HG03575 (cell line): ENCODE measurements around the gene ERBB2.

Experiments used
- ATAC-seq: cut with Tn5 transposase; IDR thresholded peaks from one replicate; pipeline ENCODE4 v1.9.1; 2021; ENCODE audit not compliant: unreplicated experiment, insufficient number of reproducible peaks, low FRiP score; ENCODE audit errors: extremely low read depth

Gene ERBB2

DNA sequence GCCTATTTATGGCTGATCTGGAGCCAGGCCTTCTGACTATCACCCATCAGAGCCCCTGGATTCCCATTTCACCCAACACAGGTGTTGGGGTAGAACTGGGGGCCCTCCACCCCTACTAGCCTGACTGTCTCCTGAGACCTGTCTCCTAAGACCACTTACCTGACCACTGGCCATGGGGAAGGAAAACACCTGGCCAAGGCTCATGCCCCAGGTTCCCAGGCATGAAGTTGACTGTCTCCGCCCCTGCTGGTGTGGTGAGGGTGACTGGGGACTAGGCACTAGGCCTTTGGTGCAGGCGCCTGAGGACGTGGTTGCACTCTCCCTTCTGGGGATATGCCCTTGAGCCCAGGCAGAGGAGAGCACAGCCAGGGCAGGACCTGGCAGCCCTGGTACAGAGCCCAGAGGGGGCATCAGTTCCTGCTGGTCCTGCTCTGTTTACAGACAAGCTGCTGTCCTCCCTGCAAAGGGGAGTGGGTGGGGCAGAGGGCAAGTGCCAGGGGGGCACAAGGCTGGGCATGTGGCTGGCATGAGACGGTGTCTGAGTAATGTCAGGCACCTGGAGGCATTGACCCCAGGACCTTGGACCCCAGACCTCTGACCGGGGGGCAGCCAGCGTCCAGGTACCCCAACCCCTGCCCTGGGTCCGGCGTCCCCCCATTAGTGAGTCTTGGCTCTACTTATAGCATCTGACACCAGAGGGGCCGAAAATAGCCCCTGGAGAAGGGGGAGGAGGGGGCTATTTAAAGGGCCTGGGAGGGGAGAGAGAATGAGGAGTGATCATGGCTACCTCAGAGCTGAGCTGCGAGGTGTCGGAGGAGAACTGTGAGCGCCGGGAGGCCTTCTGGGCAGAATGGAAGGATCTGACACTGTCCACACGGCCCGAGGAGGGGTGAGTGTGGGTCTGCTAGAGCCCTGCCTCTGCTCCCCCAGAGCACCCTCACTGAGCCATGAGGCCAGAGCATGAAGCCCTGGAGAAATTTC, 35.0 kb upstream of the ERBB2 start, which contains the start of gene TCAP:
TCAP (plus strand) TSS at position 769 of the 981 bp plus-strand sequence; CDS start at position 780, 11 bp downstream.
- ATAC-seq, result no peak

DNA sequence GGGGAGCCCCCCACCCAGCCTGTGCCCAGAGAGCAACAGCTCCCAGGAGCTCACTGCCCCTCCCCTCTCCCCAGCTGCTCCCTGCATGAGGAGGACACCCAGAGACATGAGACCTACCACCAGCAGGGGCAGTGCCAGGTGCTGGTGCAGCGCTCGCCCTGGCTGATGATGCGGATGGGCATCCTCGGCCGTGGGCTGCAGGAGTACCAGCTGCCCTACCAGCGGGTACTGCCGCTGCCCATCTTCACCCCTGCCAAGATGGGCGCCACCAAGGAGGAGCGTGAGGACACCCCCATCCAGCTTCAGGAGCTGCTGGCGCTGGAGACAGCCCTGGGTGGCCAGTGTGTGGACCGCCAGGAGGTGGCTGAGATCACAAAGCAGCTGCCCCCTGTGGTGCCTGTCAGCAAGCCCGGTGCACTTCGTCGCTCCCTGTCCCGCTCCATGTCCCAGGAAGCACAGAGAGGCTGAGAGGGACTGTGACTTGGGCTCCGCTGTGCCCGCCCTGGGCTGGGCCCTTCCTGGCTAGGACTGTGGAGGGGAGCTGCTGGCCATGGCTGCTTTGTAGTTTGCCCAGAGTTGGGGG, 34.1 kb upstream of the ERBB2 start:
- ATAC-seq, result no peak

DNA sequence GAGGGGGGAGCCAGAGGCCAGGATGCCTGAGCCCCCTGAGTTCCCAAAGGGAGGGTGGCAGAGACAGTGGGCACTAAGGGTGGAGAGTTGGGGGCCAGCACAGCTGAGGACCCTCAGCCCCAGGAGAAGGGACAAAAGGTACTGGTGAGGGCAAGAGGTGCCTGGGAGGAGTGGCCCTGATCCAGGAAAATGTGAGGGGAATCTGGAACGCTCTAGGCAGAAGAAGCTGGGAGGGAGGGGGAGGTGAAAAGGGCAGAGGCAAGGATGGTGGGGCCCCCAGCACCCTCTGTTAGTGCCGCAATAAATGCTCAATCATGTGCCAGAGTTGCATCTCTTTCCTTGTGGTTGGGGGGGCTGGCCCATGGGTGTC, 33.6 kb upstream of the ERBB2 start:
- ATAC-seq, result no peak

DNA sequence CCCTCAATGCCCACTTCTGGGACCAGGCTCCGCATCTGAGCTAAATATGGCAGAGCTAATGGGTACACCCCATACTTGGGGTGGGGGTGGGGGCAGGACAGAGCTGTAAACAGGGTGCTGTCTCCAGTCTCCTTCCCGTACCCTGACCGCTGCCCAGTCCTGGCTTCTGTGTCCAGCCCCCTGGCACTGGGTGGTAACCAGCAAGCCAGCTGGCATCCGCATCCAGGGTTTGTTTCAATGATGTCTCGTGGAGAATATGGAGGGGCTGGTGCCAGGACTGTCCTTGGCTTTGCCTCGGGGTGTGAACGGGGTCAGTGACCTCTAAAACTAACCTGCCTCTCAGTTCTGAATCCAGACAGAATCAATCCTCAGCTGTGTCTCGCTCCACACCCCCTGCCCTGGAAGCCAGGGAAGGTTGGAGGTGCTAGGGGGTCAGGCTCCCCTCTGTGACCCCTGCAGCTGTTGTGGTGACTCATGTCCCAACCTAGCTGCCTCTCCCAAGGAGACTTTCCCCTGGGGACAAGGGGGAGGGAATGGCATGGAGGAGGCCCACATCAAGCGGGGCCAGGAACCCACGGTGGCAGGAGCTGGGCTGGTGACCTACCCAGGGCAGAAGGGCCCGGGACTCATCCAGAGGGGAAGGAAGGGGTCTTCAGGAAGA, 33.1 kb upstream of the ERBB2 start:
- ATAC-seq, result no peak

DNA sequence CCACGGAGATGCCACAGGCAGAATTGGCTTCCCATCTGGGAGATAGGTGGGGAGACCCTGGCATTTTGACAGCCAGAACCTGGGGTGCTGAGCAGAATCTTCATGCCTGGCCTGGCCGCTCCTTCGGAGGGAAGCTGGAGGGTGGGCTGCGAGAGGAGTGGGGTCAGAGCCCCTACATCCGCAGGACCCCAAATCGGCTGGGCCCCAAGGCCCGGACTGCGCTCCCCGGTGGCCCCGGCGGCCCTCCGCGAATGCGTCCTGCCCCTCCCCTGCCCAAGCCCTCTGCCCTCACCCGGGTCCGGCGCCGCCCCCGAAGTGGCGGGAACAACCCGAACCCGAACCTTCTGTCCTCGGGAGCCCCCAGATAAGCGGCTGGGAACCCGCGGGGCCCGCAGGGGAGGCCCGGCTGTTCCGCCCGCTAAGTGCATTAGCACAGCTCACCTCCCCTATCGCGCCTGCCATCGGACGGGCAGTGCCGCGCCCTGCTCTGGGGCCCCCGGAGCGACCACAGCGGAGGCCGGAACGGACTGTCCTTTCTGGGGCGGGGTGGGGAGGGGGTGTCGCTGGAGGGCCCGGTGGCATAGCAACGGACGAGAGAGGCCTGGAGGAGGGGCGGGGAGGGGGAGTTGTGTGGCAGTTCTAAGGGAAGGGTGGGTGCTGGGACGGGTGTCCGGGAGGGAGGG, 32.5 kb upstream of the ERBB2 start:
- no peak for ATAC-seq

DNA sequence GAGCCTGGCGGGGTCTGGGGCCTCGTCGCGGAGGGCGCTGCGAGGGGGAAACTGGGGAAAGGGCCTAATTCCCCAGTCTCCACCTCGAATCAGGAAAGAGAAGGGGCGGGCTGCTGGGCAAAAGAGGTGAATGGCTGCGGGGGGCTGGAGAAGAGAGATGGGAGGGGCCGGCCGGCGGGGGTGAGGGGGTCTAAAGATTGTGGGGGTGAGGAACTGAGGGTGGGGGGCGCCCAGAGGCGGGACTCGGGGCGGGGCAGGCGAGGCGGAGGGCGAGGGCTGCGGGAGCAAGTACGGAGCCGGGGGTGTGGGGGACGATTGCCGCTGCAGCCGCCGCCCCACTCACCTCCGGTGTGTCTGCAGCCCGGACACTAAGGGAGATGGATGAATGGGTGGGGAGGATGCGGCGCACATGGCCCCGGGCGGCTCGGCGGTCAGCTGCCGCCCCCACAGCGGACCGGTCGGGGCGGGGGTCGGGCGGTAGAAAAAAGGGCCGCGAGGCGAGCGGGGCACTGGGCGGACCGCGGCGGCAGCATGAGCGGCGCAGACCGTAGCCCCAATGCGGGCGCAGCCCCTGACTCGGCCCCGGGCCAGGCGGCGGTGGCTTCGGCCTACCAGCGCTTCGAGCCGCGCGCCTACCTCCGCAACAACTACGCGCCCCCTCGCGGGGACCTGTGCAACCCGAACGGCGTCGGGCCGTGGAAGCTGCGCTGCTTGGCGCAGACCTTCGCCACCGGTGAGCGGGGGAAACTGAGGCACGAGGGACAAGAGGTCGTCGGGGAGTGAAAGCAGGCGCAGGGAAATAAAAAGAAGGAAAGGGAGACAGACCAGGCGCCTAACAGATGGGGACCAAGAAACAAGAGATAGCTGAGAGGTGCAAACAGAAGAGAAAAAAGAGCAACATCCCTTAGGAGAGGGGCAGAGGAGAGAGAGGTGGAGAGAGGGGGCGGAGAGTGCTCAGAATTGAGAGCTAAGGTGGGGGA, 31.6 kb upstream of the ERBB2 start, which contains the start of gene PNMT:
PNMT (plus strand) TSS at position 509 of the 980 bp plus-strand sequence; CDS start at position 532, 23 bp downstream.
- no peak for ATAC-seq

DNA sequence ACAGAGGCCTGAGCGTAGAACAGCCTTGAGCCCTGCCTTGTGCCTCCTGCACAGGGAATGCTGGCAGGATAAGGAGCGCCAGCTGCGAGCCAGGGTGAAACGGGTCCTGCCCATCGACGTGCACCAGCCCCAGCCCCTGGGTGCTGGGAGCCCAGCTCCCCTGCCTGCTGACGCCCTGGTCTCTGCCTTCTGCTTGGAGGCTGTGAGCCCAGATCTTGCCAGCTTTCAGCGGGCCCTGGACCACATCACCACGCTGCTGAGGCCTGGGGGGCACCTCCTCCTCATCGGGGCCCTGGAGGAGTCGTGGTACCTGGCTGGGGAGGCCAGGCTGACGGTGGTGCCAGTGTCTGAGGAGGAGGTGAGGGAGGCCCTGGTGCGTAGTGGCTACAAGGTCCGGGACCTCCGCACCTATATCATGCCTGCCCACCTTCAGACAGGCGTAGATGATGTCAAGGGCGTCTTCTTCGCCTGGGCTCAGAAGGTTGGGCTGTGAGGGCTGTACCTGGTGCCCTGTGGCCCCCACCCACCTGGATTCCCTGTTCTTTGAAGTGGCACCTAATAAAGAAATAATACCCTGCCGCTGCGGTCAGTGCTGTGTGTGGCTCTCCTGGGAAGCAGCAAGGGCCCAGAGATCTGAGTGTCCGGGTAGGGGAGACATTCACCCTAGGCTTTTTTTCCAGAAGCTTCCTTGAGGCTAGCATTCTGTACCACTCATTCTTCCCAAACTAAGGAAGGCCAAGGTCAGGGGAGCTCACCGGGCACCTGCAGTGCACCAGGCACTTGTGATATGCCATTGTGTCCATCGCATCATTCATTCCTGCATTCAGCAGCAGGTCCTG, 29.7 kb upstream of the ERBB2 start:
- no peak for ATAC-seq

DNA sequence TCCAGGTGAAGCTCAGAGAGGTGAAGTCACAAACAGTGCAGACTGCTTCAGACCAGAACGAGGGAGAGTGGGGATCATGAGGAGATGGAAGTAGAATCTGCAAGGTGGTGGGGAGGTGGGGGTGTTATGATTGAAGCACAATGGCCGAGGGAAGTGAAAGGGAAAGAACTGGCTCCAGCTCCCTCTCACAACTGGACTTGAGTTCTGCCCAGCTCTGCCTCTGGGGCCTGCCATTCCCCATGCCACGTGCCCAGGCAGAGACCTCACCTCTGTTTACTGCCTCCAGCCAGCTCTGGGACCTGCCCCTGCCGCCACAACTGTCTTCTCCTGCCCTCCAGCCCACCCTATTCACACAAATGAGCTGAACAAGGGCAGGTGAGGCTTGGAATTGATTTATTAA, 29.1 kb upstream of the ERBB2 start:
- no peak for ATAC-seq

DNA sequence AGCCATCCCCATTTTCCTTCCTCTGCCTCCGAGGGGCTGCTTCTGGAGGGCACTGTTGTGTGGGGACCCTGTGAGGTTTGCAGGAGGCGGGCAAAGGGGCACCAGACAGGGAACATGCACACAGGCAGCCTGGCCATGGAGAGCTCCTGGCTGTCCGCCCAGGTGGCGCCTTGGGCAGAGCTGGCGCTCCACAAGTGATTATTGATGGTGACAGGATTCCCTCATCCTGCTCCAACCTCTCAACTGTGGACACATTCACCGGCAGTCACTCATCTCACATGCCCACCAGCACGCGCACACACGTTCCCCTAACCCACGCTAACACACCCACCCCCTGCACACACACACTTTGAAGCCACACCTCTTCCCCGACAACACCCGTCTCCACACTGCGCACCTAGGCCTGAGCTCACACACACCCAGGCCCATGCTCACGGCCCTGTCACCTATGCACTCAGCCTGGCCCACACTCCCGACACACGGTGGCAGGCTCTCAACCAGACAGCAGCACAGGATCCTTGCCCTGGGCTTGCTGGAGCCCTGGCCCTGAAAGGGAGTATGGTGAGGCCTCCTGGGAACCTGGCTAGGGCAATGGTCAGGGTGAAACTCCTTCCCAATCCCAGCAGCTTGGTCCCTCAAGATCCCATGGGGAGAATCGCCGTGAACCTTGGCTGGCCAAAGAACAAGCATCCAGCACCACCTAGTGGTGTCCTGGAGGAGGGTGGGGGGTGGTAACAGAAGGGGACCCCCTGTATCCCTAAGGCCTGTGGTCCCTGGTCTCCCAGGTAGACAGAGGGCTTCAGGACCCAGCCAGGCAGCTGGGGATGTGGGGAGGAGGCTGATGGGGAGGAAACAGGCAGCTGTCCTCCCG, 28.0 kb upstream of the ERBB2 start:
- ATAC-seq, result no peak

DNA sequence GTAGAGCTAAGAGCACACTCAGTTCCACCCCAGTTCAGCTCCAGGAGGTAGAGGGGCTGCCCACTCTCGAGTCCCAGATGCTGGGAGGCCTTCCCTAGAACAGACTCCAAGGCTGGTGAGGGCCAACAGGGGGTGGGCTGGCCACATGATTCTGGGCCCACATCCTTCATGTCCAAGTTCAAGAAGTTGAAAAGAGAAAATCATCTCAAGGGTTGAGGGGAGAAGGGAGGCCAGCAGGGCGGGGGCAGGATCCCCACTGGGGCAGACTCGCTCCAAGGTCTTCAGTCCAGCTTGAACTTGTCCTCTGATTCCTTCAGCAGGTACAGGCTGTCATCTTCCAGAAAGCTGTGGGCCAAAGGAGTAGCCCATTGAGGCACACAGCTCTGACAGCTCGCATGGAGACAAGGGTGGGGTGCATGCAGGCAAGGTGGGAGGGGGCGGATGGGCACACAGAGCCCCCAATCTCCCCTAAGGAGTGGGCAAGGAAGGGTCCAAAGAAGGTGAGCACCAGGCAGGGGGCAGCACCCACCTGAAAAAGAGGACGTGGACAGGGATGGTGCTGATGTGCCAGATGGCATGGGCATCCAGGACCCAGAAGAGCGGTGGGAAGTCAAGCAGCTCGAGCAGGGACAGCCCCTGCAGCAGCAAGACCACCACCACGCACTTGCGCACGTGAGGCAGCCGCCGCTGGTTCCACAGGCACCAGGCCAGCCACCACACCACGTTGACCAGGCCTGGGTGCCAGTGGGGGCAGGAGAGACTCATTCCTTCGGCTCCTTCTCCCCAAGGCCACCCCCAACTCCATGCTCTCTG, 27.1 kb upstream of the ERBB2 start:
- ATAC-seq, result no peak

DNA sequence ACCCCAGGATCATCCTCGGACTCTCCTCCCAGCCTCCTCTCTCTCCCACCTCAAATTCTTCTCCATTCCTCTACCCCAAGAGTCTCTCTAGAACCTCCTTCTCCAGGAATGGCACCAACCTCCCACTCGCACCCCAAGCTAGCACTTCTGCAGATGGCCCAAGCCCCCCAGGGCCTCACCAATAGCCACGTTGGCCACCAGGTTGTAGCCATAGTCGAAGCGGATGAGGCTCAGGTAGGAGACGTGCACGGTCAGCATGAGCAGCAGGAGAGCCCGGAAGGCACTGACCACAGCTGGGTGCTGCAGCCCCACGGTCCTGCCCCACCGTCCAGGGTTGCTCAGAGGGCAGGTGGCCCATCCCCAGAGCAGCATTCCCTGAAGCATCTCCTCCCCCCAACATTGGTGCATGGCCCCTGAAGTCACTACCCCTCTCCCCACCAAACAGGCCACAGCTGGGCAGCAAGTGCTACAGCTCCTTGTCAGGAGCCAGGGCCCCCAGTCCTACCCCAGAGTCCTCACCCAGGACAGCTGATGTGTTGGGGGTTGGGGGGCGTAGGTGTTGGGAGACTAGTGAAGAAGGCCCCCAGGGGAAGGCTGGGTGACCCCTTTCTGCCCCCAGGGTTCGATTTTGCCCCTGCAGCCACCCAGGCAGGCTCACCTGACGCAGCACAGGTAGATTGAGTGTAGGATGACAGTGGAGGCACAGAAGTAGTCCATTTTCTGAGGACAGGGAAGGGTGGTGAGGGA, 26.4 kb upstream of the ERBB2 start:
- no peak for ATAC-seq

DNA sequence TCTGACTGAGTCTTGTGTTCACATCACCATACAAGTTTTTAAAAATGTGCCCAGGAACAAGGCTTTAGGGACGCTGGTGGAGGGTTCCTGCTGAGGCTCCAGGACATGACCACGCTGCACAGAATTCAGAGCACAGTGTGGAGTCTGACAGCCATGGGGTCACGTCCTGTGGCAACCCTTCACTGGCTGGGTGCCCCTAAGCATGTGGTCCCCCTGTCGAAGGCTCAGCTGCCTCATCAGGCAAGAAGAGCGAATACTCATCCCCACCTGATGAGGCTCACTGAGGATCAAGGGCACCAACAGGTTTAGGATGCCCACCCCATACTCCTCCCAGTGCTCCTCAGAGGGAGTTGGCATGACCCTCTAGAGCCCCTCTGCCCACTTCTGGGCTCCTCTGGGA, 25.7 kb upstream of the ERBB2 start:
- no peak for ATAC-seq

DNA sequence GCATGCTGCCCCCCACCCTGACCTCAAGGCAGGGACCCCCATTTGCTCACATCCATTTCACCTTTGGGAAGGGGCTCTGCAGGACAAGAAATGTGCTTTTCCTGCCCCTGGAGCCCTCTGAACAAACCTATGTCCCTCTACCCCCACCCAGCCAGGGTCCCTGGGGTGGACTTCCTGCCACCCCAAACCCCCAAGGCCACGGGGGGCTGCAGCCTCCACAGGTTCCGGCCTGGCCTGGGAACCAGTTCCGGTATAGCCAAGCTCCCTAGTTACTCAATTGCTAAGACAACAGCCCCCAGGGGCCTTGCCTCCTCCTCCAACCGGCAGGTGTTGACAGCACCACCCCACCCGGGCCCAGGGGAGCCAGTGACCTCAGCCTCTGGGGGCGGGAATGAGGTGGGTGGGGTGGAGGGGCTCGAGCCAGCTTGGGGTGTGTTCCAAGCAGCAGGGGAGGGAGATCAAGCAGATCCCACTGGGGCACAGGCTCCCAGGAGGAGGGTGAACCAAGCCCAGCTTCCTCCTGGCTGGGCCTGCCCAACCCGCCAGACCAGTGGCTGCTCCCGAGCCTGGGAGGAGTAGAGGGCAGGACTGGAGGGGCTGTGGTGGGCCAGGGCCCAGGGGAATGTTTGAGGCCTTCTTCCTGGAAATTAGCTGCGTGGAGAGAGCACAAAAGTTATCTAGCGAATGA, 25.0 kb upstream of the ERBB2 start:
- no peak for ATAC-seq

DNA sequence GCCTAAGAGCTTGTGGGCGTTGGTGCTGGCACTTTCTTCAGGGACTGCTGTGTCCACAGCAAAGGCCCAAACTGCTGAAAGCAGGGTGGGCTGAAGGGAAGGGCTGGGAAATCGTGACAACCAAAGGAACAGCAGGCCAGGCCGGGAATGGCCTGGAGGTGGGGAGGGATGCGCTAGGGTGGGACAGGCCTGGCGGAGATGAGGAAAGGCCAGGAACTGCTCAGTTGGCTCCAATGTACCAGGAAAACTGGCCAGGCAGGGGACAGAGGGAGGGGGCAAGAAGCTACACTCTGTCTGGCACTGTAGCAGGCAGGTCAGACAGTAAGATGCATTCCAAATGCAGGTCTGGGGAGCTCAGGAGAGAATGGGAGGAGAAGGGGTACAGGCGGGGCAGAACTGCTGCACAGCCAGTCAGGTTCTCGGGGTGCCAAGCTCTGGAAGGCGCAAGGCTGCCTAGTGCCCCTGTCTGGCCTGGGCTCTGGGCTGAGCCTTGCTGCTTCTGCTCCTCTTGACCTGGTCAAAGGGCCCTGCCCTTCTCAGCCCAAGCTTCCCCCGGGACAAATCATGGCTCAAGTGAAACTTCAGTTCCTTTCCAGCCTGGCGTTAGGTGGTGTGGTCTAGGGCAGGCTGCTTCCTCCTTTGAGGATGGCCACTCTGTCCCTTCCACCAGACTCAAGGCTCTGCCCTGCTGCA, 24.3 kb upstream of the ERBB2 start:
- no peak for ATAC-seq
